GM19240 (cell line): Measurements from ENCODE around the gene SLC25A13.
"Not testable (repeated sequence)": the region's sequence is repeated elsewhere in the genome, so short reads cannot be mapped to it uniquely, and the experiment has no call there.

Experiments used
- DNase-seq: peaks from one replicate; pipeline ENCODE4 v3.0.0; 2011; ENCODE audit warnings: low spot score; ENCODE audit not compliant: insufficient read length

Gene SLC25A13, protein sequence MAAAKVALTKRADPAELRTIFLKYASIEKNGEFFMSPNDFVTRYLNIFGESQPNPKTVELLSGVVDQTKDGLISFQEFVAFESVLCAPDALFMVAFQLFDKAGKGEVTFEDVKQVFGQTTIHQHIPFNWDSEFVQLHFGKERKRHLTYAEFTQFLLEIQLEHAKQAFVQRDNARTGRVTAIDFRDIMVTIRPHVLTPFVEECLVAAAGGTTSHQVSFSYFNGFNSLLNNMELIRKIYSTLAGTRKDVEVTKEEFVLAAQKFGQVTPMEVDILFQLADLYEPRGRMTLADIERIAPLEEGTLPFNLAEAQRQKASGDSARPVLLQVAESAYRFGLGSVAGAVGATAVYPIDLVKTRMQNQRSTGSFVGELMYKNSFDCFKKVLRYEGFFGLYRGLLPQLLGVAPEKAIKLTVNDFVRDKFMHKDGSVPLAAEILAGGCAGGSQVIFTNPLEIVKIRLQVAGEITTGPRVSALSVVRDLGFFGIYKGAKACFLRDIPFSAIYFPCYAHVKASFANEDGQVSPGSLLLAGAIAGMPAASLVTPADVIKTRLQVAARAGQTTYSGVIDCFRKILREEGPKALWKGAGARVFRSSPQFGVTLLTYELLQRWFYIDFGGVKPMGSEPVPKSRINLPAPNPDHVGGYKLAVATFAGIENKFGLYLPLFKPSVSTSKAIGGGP

GRCh38 chr7:96321658-96322372 lies at the start of gene SLC25A13:
Gene SLC25A13, minus strand, starts transcription at chr7:96322098. Its CDS starts 142 bp downstream, at chr7:96321956.
- DNase-seq, result peak; percentile 67

DNA sequence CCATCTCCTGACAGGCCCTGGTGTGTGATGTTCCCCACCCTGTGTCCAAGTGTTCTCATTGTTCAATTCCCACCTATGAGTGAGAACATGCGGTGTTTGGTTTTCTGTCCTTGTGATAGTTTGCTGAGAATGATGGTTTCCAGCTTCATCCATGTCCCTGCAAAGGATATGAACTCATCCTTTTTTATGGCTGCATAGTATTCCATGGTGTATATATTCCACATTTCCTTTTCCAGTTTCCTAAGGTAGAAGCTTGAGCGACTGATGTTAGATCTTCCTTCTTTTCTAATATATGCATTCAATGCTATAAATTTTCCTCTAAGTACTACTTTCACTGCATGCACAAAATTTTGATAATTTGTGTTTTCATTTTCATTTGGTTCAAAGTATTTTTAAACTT lies 44.0 kb upstream of the SLC25A13 start:
- DNase-seq, result not testable (repeated sequence)

- DNase-seq, result no peak
These were observed 39.4 kb upstream of the SLC25A13 start for GRCh38 chr7:96361116-96361857.

- no peak for DNase-seq
These were observed 38.0 kb upstream of the SLC25A13 start for GRCh38 chr7:96359876-96360275.

GRCh38 chr7:96358236-96358971 lies 36.5 kb upstream of the SLC25A13 start:
- DNase-seq, result not testable (repeated sequence)

DNA sequence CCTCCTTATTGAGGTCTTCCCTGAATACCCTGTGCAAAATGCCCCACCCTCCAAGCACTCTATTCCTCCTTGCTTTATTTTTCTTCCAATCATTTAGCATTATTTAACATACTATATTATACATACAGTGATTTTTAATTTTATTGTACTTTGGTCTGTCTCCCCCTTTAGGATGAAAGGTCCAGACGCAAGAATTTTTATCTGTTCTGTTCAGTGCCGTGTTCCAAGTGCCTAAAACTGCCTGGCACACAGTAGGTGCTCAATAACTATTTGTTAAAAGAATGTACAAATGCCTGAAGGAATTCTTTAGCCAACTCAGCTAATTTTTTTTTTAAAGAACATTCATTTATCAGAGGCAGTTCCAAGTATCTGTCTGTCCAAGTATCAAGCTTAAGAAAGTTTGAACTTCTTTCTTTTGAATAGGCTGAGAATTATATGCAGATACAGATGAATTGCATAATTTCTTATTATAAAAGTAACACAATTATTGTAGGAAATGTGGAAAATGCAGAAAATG lies 34.1 kb upstream of the SLC25A13 start:
- DNase-seq, result no peak

DNA sequence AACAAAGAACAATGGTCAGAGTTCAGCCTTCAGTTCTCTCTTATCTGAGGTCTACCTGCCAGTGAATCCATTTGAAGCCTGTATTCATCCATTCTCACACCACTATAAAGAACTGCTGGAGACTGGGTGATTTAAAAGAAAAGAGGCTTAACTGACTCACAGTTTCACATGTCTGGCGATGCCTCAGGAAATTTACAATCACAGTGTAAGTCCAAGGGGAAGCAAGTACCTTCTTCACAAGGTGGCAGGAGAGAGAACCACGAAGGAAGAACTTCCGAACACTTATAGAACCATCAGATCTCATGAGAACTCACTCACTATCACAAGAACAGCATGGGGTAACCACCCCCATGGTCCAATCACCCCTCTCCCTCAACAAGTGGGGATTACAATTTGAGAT lies 33.0 kb upstream of the SLC25A13 start:
- no peak for DNase-seq

GRCh38 chr7:96349572-96349971 lies 27.7 kb upstream of the SLC25A13 start:
- no peak for DNase-seq

GRCh38 chr7:96347471-96347870 lies 25.6 kb upstream of the SLC25A13 start:
- DNase-seq, result no peak

DNA sequence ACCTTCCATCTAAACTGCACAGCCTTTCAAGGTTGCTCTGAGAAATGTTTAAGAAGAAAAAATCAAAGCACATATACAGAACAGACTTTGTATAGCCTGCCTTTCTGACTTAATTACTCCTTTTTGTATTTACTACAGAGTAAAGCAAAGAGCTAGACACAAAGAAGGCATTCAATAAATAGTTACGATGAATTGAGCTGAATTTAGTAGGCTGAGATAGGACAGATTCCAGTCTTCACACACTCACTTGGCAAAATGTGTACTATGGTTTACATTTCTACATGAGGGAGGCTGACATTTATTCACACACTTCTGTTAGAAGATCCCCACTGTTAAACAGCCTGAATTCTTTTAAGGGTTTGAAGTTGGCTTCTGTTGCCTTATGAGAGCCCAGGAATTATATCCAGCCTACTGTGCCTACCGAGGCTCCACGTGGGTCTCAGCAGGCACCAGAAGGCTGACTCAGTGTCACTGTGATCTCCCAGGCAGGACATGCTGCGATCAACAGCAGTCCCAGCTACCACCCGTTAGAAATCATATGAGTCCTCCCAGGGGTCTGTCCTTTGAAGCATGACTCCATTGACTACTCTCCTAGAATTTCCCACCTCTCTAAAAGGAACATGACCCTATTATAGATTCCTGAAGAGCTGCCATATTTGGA lies 24.5 kb upstream of the SLC25A13 start:
- DNase-seq, result no peak

- DNase-seq, result no peak
These were observed 22.3 kb upstream of the SLC25A13 start for GRCh38 chr7:96344236-96344635.

DNA sequence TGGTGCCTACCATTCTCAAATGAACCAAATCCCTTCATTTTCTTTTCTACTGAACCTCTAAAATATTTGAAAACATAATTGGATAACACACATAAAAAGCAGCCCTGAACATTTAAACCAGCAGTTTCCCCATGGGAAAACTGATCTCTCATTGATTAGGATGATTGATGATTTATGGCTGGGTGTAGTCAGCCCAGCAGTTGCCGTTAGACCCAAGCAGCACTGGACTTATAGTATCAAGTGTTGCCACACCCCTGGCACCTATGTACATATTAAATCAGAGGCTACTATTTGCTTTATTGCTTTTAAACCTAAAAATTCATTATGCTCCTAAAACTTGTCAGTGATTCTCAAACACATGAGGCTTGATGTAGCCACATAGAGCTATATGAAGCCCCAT lies 20.2 kb upstream of the SLC25A13 start:
- DNase-seq, result no peak

- DNase-seq, result no peak
These were observed 15.6 kb upstream of the SLC25A13 start for GRCh38 chr7:96337519-96337918.

DNA sequence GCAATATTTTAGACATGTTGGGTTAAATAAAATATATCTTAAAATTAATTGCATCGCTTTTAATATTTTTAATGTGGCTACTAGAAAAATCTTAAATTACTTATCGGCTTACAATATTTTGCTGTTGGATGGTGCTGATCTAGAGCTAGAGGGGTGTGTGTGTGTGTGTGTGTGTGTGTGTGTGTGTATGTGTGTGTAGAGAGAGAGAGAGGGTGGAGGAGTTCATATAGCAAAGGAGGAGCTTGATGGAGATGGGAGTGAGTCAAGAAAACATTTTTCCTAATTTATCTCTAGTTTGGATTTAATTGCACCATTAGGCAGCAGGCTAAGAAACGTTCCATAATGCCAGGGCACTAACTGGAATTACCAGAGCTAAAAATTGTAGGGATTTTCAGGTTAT lies 10.4 kb upstream of the SLC25A13 start:
- DNase-seq, result no peak

DNA sequence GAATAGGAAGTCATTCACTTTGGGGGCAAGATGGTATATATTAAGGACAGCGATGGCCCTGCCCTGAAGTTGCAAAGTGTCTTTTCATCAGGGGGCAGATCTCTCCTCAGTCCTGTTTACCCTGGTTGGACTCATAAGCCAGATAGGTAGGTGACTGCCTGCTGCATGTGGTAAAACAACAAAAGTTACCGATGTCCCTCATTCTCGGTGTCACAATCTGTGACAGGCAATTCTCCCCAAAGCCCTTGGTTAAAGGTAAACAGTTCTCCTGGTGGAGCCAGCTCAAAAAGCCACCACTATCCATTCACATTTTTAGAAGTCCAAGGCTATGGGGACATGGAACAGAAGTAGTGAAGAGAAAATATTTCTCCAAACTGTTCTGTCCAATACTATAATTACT lies 9.9 kb upstream of the SLC25A13 start:
- DNase-seq, result no peak

DNA sequence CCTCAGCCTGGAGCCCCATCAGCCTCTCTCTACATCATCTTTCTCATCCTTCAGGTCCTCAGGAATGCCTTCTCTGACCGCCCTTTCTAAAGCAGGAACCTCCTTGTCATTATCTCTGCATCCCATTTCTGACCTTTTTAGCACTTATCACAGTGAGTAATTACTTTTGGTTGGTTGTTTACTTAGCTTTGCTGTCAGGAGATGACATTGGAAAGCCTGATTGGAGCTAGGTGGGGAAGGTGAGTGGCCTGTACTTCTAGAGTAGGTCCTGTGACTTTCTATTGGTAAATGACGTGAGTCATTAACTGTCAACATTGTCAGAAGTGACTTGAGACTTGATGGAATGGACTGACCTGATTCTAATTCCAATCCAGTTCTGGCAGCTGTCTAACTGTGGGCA lies 9.3 kb upstream of the SLC25A13 start:
- DNase-seq, result no peak

DNA sequence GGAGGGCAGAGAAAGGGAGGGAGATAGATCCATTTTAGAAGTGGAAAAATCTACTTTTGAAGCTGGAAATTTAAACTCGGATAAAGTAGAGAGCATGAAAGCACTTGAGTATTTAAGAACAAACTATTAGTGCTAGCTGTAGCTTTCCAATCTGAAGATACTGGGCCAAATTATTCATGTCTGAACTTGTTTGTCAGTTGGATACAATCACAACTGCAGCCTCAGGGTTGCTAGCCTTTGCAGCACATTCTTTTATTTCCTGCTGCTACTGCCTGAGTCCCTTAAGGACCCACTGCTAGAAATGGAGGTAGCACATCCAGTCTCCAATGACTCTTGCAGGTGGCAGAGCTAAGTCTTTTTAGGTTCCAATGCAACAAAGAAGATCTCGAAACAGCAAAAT lies 8.3 kb upstream of the SLC25A13 start:
- no peak for DNase-seq

DNA sequence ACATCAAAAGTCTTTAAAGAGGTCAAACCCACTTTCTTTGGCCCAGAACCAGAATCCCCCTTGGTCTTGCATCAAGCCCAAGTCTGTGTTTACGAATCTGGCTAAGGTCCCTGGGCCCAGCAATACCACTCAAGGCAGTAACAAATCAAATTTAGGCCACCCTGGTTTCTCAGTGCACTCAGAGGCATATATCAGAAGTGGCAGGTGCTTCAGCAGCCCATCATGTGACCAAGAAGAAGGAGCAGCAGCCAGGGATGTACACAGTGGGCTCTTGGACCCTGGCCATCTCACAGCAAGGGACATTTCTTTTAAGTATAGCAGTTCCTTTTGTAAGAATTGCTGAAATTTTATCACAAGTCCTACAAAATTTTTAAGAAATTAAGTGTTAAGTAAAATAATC lies 7.3 kb upstream of the SLC25A13 start:
- DNase-seq, result no peak

GRCh38 chr7:96328016-96328415 lies 6.1 kb upstream of the SLC25A13 start:
- no peak for DNase-seq

DNA sequence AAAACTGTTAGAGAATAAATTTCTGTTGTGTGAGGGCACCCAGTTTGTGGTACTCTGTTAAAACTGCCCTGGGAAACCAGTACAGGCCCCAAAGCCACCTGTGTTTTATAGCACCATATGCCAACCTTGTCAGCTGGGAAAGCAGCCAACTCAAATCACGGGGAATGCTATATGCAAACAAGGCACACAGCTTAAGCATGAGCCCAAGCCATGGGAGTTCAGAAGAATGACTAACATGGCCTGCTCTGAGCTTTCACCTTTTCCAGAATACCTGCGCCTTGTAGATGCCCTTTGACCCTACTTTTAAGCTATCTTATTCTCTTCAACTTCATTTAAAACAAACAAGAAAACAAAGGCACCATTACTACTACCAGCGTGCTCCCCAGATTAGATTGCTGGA lies 5.5 kb upstream of the SLC25A13 start:
- no peak for DNase-seq
